Coronary artery (tissue), 2 donors: ENCODE data around the gene MED26.

ENCODE experiments used
- DNase-seq: peaks from one replicate; pipeline ENCODE4 v3.0.0-alpha.2; 2017; ENCODE audit warnings: low spot score
- H3K27ac ChIP-seq, 2 donors: fragments of 200-600 bp; sonication (generic); one replicate each; pipeline ENCODE4 v1.5.1; 2016 to 2019
- H3K4me3 ChIP-seq: fragments of 200-600 bp; sonication (generic); 2 replicates; pipeline ENCODE4 v1.5.1; 2016; ENCODE audit warnings: mild to moderate bottlenecking, moderate library complexity
- TF ChIP-seq, protein P1 (sequence below): fragments of 200-600 bp; sonication (generic); IDR thresholded peaks from one replicate; pipeline ENCODE4 v1.5.1; 2019; ENCODE audit warnings: antibody characterized with exemption

The MED26 gene

DNA sequence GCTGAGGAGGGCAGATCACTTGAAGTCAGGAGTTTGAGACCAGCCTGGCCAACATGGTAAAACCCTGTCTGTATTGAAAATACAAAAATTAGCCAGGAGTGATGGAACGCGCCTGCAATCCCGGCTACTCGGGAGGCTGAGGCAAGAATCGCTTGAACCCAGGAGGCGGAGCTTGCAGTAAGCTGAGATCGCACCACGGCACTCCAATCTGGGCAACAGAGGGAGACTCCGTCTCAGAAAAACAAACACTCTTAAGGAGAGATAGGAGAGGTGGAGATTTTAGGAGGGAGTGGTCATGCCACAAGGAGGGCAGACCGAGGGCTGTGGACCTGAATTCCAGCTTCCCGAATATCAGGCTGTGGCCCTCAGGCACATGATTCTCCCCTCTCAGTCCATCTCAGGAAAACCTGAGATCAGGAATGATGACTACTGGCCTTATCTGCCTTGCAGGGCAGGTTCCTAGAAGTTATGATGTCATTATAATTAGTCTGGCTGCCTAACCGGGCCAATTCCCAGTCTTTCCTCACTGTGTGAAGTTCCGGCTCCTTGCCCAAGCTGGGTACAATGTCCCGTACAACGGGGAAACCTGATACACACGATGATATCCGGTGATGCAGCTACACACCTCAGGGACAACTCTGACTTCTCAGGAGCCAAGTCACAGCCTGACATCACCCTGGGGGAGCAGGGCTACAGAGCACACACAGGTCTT lies 58.2 kb downstream of the MED26 start:
- no peak overlapping the region for H3K27ac ChIP-seq
- no peak for DNase-seq
- TF ChIP-seq, protein P1, sequence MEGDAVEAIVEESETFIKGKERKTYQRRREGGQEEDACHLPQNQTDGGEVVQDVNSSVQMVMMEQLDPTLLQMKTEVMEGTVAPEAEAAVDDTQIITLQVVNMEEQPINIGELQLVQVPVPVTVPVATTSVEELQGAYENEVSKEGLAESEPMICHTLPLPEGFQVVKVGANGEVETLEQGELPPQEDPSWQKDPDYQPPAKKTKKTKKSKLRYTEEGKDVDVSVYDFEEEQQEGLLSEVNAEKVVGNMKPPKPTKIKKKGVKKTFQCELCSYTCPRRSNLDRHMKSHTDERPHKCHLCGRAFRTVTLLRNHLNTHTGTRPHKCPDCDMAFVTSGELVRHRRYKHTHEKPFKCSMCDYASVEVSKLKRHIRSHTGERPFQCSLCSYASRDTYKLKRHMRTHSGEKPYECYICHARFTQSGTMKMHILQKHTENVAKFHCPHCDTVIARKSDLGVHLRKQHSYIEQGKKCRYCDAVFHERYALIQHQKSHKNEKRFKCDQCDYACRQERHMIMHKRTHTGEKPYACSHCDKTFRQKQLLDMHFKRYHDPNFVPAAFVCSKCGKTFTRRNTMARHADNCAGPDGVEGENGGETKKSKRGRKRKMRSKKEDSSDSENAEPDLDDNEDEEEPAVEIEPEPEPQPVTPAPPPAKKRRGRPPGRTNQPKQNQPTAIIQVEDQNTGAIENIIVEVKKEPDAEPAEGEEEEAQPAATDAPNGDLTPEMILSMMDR, result no peak
- no peak overlapping the region for H3K4me3 ChIP-seq

DNA sequence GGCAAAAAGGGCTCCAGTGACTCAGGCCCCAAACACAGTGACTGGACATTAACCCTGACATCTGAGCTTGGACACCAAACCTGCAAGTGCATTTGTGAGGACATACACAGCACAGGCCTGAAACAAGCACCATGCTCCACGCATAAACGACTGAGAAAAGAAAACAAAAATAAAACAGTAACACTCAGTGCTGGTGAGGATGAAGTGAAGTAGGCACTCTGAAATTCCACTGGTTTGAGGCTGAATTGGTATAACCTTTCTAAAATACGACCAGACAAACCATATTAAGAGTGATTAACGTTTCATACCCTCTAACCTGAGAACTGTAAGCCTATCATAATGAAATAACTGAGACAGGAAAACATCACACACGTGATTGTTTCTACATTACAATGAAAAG lies 61.3 kb downstream of the MED26 start:
- TF ChIP-seq, protein P1, result no peak
- H3K4me3 ChIP-seq, result no peak overlapping the region
- DNase-seq, result no peak
- no peak overlapping the region for H3K27ac ChIP-seq

DNA sequence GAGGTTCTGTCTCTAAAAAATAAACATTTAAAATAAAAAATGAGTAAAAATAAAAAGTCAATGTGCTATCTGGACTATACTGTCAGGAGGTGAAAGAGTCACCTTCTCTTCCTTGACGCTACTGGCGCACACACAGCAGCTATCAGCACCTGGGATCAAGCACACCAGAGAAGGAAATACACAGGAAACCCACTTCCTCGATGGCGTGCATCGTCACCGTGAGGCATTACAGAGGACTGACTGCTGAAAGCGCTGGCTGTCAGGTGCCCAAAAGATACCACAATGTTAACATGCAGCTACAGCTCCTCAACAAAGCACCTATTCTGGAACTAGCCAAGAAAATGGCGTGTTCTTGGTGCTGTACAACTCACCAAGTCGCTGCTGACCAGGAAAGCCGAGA lies 61.8 kb downstream of the MED26 start:
- no peak for DNase-seq
- H3K27ac ChIP-seq, result no peak overlapping the region
- H3K4me3 ChIP-seq, result no peak overlapping the region
- TF ChIP-seq, protein P1, result no peak

DNA sequence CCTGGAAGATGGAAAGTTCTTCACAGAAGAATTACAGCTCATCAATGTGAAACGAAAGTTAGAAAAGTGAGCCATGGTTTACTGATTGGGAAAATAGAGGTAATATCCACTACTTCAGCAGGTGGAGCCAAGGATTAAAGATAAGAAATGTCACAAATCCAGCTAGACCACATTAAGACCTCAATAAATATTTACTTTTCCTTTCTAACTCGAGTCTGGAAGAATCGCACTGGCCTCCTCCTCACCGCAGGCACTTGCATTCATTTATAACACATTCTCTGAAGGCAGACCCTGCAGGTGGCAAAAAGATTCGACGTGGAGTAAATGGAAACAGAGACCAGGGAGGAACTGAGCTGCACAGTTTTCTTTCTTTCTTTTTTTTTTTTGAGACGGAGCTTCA lies 63.2 kb downstream of the MED26 start:
- TF ChIP-seq, protein P1, result no peak
- Histone ChIP-seq H3K4me3 (no peak overlapping the region), H3K27ac (no peak overlapping the region)
- DNase-seq, result no peak

DNA sequence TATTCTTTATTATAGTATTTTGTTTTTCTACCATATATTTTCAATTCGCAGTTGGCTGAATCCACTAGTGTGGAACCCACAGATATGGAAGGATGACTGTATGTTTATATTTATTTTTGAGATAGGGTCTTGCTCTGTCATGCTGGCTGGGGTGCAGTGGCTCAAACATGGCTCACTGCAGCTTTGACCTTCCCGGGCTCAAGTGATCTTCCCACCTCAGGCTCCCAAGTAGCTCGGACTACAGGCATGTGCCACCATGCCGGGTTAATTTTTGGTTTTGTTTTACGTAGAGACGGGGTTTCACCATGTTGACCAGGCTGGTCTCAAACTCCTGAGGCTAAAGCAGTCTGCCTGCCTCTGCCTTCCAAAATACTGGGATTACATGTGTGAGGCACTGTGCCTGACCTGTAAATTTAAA lies 65.4 kb downstream of the MED26 start:
- Histone ChIP-seq H3K27ac (no peak overlapping the region), H3K4me3 (no peak overlapping the region)
- DNase-seq, result no peak
- TF ChIP-seq, protein P1, result no peak

DNA sequence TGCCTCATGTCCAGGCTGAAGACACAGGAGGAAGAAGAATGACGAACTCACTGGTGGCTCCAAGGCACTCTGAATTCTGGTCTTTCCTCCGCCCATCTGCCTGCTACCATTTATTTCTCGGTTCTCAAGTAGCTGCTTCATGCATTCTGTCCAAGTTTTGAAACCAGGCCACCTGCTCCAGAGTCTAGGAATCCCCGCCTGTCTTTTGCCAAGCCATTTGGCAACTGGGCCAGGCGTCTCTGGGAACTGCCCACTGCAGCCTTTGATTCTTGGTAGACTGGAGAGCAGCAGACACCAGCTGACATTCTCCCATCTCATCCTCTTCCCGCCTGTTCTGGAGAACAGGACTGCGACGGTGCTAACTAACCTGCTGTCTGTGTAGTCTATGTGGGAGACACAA lies 66.6 kb downstream of the MED26 start:
- no peak overlapping the region for H3K4me3 ChIP-seq
- no peak for DNase-seq
- TF ChIP-seq, protein P1, result no peak
- no peak overlapping the region for H3K27ac ChIP-seq

DNA sequence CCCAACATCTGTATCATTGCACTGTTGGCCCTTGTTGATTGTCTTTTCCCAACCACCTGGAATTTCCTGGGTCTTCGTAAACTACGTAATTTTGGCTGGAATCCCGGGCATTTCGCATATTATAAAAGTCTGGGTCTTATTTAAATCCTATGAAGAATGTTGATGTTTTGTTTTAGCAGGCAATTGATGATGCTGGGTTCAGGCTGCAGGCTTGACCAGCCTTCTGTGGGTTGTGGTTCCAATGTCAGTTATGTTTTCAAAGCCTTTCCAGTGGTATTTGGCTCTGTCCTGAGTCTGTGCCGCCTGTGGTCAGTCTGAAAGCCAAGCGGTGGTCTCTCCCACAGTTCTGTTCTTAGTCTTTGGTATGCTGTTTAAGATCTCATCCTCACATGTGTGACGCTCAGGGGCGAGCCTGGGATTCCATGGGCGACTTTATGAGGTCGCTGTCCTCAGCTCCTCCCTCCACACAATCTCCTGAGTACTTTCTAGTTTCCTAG lies 68.2 kb downstream of the MED26 start:
- TF ChIP-seq, protein P1, result no peak
- DNase-seq, result no peak
- no peak overlapping the region for H3K27ac ChIP-seq
- no peak overlapping the region for H3K4me3 ChIP-seq
